Measurements from ENCODE around the gene LSM7.

GRCh38 chr19:2374808-2375207, 46.4 kb upstream of the LSM7 start:
- TF ChIP-seq CTCF (IDR thresholded peaks at IDR 0.05) = no peak
- TF ChIP-seq POLR2A (IDR thresholded peaks at IDR 0.05) = no peak
